ENCODE measurements around the gene ARHGEF2.
"Not testable (repeated sequence)": the region's sequence is repeated elsewhere in the genome, so short reads cannot be mapped to it uniquely, and the experiment has no call there.

Gene ARHGEF2

DNA sequence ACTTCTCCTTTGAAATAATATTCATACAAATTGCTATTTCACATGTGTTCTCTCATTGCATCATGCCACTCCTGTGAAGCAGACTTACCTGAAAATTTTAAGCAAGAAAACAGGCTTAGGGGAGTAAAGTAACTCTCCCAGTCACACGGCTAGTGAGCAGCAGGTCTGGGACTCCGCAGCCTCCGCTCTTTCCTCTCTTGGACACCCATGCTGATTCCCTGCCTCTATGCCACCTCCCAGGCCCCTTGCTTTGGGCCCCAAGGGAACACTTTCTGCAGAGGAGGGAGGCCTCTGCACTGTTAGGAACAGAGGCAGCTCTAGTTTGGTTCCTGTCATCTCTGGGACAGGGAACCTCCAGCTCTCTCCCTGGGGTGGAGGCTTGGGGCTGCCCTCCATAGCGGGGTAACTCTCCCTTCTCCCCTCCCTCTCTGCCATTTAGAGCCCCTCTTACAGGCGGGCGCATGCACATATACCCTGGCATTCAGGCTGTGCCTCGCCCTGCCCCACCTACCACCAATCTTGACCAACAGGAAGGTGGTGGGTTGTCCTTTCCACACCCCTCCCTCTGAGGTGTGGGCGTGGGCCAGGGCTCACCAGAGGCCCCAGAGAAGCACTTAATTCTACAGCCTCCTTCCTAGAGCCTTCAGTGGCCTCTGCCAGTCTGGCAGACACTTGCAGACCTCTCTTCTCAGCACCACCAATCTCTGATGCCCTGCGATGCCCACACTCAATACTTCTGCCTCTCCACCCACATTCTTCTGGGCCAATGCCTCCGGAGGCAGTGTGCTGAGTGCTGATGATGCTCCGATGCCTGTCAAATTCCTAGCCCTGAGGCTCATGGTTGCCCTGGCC is 37.1 kb downstream of the ARHGEF2 start, which contains the start of gene RXFP4:
Gene RXFP4, plus strand, starts transcription at position 646 of the 852 bp plus-strand sequence. Its CDS starts 72 bp downstream, at position 718.
- no peak for DNase-seq

DNA sequence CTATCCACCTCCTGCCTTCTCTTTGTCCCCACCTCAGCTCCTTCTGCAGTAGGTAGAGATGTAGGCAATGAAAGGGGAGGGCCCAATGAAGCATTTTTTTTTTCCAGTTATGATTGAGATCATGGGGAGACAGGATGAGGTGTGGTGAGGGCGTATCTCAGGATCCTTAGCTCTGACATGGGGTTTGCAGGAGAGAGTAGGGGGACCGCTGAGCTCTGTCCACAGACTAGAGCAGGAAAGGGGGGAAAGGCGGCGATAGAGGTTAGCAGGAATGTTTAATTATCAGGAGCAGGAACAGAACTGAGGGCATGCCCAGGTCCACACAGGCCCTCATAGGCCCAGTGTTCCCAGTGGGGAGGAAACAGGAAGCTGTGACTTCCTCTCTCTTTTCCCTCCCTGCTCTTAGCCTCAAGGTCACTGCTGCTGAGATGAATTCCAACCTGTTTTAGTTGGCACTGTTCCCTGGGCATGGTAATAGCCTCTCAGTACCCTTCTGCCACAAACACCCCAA is 37.8 kb downstream of the ARHGEF2 start:
- no peak for DNase-seq

- peak; percentile 66 for DNase-seq
These were observed 40.1 kb downstream of the ARHGEF2 start for GRCh38 chr1:155938220-155938627.

DNA sequence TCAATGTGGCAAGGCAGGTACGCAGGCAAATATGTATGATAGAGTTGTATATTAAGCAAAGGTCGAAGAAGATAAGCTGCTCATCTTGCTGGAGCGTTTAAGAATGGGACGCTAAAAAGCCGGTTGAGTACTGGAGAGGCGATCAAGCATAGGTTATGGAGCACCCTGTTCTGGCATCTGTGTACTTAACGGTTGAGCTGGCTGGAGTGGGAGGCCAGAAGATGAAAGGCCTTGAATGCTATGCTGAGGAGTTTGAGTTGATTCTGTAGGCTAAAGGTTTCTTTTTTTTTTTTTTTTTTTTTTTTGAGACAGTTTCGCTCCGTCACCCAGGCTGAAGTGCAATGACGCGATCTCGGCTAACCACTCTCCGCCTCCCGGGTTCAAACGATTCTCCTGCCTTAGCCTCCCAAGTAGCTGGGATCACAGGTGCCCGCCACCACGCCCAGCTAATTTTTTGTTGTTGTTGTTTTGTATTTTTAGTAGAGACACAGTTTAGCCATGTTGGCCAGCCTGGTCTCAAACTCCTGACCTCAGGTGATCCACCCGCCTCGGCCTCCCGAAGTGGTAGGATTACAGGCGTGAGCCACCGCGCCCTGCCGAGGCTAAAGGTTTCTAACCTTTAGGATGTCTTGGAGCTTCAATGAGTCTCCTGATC is 43.3 kb downstream of the ARHGEF2 start:
- DNase-seq: no peak

- peak; percentile 98 for DNase-seq
These were observed 44.0 kb downstream of the ARHGEF2 start, which contains the start of gene KHDC4 for GRCh38 chr1:155934097-155934935. KHDC4 (minus strand) TSS chr1:155934413; CDS start chr1:155934373, 40 bp downstream.

GRCh38 chr1:155933591-155934096 is 44.7 kb downstream of the ARHGEF2 start:
- DNase-seq: no peak

DNA sequence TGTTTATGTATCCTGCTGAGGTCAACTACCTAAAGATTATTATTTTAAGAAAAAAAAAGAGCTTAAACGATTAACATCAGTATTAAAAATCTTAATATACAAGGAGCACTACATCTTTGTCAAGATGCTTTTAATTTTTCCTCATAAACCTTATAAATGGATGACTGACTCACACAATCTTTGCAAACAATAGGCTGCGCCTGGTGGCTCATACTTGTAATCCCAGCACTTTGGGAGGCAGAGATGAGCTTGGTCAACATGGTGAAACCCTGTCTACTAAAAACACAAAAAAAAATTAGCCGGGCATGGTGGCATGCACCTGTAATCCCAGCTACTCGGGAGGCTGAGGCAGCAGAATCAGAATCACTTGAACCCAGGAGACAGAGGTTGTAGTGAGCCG is 45.9 kb downstream of the ARHGEF2 start:
- no peak for DNase-seq

DNA sequence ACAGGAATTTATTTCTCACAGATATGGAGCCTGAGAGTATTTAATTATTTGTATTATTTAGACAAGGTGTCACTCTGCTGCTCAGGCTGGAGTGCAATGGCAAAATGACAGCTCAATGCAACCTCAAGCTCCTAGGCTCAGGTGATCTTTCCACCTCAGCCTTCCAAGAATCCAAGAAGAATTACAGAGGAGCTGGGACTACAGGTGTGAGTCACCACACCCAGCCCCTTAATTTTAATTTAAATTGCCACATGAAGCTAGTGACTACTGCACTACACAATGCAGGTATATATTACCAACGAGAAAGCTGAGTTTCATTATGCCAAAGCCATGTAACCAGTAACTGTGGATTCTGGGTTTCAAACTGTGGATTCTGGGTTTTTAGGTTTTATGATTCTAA is 46.3 kb downstream of the ARHGEF2 start:
- DNase-seq: no peak

DNA sequence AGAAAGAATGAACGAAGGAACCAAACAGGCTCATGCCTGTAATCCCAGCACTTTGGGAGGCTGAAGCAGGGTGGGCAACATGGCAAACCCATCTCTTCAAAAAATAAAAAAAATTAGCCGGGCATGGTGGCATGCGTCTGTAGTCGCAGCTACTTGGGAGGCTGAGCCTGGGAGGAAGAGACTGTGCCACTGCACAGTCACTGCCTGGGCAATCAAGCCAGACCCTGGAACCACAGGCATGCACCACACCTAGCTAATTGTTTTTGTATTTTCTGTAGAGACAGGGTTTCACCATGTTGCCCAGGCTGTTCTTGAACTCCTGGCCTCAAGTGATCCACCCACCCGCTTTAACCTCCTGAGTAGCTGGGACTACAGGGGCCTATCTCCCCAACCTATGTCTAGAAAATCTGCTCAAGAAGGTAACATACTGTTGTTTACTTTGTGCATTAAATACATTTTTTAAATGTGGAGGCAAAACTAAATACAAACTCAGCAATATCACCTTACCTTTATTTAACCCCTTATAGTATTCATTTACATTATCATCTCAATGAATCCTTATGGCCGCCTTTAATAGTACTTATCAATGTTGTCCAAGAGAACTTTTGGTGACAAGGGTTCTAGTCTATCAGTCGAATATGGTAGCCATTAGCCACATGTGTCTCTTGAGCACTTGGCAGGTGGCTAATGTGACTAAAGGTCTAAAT is 46.9 kb downstream of the ARHGEF2 start:
- no peak for DNase-seq

GRCh38 chr1:155930725-155931124 is 47.6 kb downstream of the ARHGEF2 start:
- DNase-seq: not testable (repeated sequence)

DNA sequence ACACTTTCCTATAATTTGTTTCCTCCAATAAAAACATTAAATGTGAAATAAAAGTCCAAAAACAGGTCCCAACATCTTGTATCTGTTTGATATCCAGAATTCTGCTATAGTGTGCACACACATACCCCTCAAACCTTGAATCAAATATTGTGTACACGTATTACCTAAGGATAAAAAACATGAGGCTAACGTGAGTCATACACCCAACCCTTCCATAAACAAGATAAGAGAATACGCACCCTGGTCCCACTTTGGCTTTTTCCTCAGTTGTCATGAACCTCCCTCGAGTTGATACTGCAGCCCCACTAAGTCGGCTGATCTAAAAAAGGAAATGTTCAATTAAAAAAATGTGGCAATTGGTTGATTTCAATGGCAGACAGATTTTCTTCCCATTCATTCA is 49.3 kb downstream of the ARHGEF2 start:
- no peak for DNase-seq

DNA sequence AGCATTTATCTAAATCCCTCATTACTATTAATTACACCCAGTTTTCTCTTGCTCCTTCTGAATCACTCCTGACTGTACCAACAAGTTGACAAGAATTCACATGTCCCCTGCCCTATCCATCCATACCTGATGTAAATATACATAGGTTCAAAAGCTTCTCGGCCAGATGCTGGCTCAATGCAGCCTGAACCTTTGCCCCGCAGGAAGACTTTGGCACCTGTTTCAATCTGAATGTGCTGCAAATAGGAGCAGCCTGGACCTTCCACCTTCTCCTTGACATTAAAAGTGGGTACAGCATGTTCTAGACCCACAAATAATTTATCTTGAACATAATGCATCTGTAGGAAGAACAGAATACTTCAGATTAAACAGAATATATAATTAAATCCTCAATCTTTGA is 52.8 kb downstream of the ARHGEF2 start:
- no peak for DNase-seq

DNA sequence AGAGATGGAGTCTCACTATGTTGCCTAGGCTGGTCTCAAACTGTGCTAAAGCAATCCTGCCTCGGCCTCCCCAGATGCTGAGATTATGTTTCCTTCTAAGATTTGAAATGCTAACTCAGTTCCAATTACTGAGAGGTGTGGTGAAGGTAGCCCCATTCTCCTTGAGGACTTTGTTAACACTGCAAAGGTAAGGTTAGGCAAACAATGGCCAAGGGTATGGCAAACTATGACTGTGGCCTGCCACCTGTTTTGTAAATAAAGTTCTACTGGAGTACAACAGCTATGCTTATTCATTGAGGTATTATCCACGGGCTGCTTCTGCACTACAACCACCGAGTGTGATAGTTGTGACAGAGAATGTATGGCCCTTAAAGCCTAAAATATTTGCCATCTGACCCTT is 57.6 kb downstream of the ARHGEF2 start:
- no peak for DNase-seq

DNA sequence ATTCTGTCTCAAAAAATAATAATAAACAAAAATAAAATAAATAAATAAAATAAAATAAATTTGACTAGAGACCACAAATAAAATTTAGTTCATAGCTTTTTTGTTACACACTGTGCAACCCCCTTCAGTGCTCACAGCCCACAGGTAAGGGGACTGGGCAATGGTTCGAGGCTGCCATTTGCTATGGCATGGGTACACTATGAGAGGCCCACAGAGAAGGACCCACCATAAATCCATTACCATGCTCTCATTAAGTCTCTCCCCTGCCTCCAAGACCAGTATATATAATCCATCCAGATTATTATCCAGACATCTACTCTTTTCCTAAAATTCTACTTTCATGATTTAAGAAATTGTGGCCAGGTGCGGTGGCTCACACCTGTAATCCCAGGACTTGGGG is 58.5 kb downstream of the ARHGEF2 start:
- DNase-seq: no peak

GRCh38 chr1:155918660-155919059 is 59.7 kb downstream of the ARHGEF2 start:
- no peak for DNase-seq

GRCh38 chr1:155913969-155914757 is 64.2 kb downstream of the ARHGEF2 start:
- DNase-seq: no peak

DNA sequence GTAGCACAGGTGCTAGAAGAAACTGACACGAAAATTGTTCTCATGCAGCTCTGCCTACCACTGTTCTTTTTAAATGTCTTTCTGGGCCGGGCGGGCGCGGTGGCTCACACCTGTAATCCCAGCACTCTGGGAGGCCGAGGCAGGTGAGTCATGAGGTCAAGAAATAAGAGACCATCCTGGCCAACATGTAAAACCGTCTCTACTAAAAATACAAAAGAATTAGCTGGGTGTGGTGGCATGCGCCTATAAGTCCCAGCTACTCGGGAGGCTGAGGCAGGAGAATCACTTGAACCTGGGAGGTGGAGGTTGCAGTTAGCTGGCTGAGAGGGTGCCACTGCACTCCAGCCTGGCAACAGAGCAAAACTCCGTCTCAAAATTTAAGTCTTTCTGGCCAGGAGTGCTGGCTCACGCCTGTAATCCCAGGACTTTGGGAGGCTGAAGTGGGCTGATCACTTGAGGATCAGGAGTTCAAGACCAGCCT is 66.3 kb downstream of the ARHGEF2 start:
- DNase-seq: no peak

- peak; percentile 81 for DNase-seq
These were observed 66.9 kb downstream of the ARHGEF2 start, which contains the start of gene RIT1 for GRCh38 chr1:155911156-155912055. RIT1 (minus strand) TSS chr1:155911349; CDS start chr1:155910761, 588 bp downstream.

DNA sequence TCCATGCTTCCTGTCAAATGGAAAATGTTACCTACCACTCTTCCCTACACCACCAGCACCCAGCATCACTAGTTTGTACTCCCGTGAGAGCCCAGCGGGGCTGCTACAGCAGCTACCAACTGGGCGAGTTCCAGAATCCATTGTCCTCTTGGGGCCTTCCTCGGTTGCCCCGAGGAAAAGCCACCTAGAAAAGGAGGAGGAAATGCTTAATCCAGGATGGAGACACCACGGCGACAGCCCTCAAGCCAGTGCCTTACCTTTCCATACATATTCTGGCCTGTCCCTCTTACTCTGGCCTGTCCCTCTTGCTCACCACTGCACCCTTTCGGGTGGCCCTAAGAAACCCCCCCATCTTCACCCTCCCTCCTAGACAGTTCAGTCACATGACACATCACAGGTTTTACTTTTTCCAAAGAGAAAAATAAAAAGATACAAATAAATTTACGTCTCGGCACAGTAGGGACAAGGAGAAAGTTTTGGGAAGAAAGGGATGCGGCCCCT is 67.7 kb downstream of the ARHGEF2 start:
- no peak for DNase-seq

DNA sequence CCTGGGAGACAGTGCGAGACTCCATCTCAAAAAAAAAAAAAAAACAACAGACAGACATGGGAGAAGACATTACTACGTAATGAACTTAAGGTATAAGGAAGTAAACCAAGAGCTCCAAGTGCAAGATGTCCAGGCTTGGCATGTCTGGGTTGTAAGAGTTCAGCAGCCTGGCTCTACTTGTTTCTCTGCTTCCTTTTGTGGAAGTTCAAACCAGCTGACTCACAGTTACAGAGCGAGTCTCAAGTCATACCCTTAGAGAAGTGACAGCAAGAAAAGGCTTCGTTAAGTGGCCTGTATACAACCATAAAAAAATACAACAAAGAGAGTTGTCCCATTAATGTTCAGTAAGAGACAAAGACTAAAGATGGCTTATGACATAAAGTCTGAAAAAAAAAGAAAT is 68.5 kb downstream of the ARHGEF2 start:
- no peak for DNase-seq
